HG03196 (cell line): ENCODE results near the gene MGA.

Source experiments
- ATAC-seq: cut with Tn5 transposase; IDR thresholded peaks from one replicate; pipeline ENCODE4 v1.9.1; 2021; ENCODE audit not compliant: unreplicated experiment

MGA gene

GRCh38 chr15:41780266-41780665, 120.1 kb downstream of the MGA start:
- no peak for ATAC-seq

GRCh38 chr15:41780727-41781126, 120.5 kb downstream of the MGA start:
- no peak for ATAC-seq

DNA sequence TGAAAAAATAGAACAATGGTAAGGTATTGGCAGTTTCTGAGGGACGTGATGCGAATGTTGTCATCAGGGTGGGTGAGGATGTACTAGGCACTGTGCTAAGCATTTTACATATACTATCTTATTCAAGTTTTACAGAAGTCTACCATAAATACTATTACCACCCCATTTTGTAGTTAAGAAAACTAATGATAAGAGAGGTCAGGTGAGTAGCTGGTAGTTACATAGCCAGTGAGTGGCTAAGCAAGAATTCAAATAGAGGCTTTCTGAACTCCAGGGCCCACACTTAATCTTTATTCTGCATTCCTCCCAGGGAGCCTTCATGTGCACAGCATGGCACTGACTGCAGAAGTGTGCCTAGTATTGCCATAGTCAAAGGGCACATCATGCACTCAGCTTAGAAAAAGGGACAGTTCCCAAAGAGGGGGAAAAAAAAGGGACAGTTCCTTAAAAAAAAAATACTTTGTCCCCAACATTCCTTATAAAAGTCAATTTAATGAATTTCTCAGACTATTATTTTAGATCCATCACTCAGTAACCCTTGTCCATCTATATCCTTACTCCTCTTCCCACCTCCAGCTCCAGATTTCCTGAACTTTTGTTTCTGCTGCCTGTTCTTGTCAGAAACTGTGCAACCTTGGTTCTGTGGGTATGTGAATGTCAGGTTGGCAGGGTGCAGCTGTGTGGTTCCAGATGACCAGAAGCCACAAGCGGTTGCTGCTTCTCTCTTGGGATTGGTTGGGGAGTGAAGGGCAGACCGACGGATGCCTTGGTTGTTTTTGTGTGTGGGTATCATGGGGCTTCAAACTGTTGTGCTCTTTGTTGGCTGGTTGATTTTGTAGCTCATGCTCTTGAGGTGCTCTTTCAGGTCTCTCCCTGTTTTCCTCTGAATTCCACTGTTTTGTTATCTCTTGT, 122.4 kb downstream of the MGA start:
- ATAC-seq, result peak; percentile 46

DNA sequence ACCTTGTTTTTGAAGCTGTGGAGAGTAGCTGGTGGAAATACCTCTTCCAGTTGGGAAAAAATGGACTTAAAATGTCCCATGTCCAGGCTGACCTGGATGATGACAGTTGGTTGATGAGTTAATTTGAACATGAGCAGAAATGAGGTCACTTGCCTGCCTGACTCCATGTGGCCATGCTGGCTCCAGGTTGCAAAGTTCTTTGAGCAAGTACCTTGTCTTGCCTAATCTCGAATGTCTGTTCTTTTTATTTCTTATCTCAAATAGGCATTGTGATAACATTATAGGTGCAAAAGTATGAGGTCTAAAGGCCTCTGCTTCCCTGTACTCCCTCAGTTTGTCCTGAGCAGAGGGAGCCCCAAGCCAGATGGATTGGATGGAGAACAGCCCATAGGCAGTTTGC, 123.1 kb downstream of the MGA start:
- no peak for ATAC-seq

DNA sequence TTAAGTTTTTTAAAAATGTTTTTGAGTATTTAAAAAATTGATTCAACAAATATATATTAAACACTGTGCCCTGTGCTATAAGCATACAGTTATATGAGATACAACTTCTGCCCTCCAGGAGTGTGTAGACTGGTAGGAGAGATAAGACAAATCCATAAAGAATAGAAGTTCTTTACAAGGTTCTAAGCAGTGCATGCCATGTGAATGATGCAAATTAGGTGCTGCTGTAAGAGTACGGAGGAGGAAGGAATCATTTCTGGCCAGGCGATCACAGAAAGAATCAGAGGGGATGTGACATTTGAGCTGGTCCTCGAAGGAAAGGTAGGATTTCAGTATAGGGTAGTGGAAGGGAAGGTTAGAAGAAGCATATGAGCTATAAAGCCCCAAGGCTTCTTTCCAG, 128.1 kb downstream of the MGA start:
- no peak for ATAC-seq

- ATAC-seq, result no peak
Measured at GRCh38 chr15:41789236-41789635, 129.0 kb downstream of the MGA start.

DNA sequence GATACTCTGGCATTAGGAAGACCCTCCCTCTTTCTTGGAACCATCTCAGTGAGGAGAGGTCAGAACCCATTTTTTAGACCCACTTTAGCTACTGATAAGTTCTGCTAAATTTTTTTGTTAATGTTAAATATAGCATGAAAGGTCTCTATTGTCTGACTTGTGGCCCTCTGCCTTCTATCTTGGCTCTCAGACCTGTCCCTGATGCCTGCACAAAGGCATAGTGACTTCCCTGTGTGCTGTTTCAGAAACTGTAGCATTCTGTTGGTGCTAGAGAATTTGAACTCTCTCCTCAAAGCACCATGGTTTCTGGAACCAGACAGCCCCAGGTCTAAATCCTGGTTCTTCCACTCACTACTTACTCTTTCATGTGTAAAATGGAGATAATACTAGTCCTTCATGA, 129.5 kb downstream of the MGA start:
- no peak for ATAC-seq

DNA sequence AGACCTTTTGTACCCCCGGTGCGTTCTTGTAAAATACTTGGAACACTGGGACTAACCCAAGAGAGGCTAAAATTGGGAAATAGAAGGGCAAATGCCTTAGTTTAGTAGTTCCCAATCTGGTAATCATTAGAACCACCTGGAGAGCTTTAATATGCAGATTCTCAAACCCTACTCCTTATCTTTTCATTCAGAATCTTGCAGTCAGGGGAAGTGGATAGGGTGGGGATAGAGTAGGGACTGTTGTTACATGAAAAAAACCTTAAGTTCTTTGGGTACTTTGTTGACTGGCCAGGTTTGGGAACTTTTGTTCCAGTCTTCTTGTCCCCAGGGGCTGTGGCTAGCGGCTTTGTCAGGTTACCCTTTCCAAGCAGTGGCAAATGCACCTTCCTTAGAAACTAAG, 130.0 kb downstream of the MGA start:
- no peak for ATAC-seq

- peak; percentile 39 for ATAC-seq
Measured at GRCh38 chr15:41790756-41791546, 130.7 kb downstream of the MGA start.

DNA sequence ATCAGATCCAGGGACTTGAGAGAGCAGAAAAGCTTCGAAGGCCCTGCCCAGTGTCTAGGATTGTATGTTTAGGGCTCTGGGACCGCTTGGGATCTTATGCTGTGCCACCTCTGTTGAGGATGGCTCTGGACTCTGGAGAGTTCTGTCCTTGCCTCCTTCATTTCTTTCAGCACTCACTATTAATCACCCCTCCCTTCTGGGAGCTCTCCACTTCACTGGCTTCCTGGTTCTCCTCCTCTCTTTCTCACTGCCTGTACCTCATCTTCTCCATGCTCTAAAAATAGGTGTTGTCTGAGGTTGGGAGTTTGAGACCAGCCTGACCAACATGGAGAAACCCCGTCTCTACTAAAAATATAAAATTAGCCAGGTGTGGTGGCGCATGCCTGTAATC, 131.3 kb downstream of the MGA start:
- no peak for ATAC-seq

DNA sequence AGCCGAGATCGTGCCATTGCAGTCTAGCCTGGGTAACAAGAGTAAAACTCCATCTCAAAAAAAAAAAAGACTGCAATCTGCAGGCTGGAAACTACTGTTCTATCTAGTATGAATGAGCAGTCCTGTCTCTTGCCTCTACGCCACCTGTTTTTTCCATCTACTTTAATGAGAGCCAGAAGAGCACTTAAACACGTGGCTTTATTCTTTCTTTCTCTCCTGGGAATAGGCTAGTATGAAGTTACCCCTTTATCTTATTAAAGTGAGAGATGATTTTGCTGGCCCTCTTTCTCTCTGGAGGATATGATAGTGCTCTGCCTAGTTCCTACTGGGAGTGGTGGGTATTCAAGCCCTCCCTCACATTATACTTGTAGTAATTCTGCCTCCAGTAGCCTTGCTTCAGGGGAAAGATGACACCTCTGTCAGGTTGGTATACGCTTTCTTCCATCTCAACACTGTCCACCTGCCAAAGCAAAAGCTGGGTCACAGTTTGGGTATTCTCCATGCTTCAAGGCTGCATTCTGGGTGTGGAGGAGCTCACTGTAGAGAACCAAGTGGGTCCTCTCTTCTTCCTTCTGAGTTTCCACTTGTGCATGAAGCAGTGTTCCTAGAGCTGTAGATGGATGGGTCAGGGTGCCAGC, 131.9 kb downstream of the MGA start:
- ATAC-seq, result no peak

GRCh38 chr15:41794081-41794480, 133.9 kb downstream of the MGA start:
- no peak for ATAC-seq

DNA sequence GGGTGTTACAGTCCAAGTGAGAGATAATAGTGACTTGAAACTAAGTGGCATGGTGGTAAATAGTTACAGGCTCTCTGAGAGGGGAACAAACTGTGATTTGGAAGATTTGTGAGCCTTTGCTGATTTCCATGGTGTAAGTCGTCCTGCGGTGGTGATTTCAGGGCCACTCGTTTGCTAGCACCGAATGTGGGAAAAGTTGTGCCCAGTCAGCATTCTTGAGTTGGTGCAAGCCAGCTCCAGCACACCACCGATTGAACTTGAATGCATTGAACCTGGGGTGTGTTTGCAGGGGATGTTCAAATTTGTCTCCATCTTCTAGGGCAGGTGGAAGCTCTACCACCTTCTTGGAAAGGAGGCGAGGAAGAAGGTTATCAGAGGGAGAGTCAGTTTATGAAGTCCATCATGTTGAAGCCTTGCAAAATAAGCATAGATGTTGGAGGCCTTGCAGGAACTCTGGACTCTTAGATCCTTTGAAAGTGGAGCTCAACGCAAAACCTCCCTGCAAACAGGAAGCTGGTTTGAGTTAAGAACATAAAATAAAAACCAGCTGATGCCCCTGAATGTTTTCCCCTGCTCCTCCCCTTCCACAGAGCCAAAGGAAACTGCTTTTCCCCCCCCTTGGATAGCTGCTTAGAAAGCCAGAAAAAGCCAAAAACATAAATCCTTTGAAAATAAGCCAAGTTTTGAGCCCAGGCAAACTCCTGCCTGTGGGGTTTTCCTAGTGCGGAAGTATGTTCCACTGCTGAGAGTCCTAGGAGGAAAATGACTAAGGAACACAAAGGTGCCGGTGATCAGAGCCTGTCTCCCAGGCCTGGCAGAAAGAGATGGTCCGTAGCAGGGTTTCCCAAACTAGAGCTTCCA, 136.0 kb downstream of the MGA start:
- no peak for ATAC-seq

GRCh38 chr15:41797201-41797944, 137.2 kb downstream of the MGA start:
- no peak for ATAC-seq

GRCh38 chr15:41798607-41799487, 138.6 kb downstream of the MGA start:
- ATAC-seq, result no peak

- ATAC-seq, result no peak
Measured at GRCh38 chr15:41799488-41799805, 139.2 kb downstream of the MGA start.

DNA sequence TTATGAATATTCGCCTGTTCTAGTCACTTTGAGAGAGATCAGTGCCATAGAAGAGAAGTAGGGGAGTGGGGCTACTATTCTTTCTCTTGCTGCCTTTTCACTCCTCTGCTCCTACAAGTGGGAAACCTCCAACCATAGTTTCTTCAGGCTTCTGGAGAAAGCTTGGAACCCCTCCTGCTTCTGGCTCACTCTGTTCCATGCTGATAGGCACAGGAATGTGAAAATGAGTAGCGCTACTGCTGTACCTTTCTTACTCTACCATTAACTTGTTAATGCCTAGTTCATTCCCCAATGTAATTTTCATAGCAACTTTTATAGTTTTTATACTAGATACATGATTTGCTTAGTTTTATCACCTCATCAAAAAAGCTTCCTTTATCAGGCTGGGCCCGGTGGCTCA, 141.0 kb downstream of the MGA start:
- no peak for ATAC-seq

GRCh38 chr15:41801850-41802455, 141.7 kb downstream of the MGA start:
- ATAC-seq, result no peak

GRCh38 chr15:41804361-41804760, 144.2 kb downstream of the MGA start:
- ATAC-seq, result no peak
